Measurements from ENCODE around the gene ZNRF2.

DNA sequence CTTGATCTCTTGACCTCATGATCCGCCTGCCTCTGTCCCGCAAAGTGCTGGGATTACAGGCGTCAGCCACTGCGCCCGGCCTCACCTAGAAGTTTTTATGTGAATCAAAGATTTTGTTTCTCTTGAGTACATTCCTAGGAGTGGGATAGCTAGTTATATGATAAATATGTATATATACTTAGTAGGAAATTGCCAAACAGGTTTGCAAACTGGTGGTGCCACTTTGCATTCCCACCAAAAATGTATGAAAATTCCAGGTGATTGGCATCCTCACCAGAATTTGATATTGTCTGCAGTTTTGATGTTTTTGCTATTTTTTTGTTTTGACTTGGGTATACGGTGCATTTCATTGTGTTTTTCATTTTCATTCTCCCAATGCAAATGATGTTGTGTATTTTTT, 107.4 kb downstream of the ZNRF2 start:
- TF ChIP-seq POLR2AphosphoS5 (IDR thresholded peaks at IDR 0.05) (no peak), POLR2A (IDR thresholded peaks at IDR 0.05) (no peak)
- TF ChIP-seq, protein P1, sequence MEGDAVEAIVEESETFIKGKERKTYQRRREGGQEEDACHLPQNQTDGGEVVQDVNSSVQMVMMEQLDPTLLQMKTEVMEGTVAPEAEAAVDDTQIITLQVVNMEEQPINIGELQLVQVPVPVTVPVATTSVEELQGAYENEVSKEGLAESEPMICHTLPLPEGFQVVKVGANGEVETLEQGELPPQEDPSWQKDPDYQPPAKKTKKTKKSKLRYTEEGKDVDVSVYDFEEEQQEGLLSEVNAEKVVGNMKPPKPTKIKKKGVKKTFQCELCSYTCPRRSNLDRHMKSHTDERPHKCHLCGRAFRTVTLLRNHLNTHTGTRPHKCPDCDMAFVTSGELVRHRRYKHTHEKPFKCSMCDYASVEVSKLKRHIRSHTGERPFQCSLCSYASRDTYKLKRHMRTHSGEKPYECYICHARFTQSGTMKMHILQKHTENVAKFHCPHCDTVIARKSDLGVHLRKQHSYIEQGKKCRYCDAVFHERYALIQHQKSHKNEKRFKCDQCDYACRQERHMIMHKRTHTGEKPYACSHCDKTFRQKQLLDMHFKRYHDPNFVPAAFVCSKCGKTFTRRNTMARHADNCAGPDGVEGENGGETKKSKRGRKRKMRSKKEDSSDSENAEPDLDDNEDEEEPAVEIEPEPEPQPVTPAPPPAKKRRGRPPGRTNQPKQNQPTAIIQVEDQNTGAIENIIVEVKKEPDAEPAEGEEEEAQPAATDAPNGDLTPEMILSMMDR (IDR thresholded peaks at IDR 0.05): no peak

Data from transverse colon (tissue), 4 donors.